Adrenal gland (tissue), 12 donors: ENCODE data around the gene ABCC5. TPM values are rescaled to one million over a fixed set of nuclear protein-coding genes. Genes with fewer than 3 reads are reported as not detected.

Source experiments
- DNase-seq, 7 donors: peaks; one replicate each; pipeline ENCODE4 v3.0.0-alpha.2; 2019 to 2020
- H3K27ac ChIP-seq, 5 donors: fragments of 200-600 bp; sonication (generic) in 4 of 5; 1 replicate in 3 of 5; 2 replicates in 2 of 5; pipeline versions ENCODE4 v1.5.1 to v1.8.0; 2016 to 2020; ENCODE audit warnings: mild to moderate bottlenecking in 1 of 5
- H3K27me3 ChIP-seq: fragments of 200-600 bp; 2 replicates; pipeline ENCODE4 v1.8.0; 2021
- H3K36me3 ChIP-seq, 2 donors: fragments of 200-600 bp; replicated peaks in 1 of 2; 1 replicate in 1 of 2; 2 replicates in 1 of 2; pipeline versions ENCODE4 v1.5.1 to v1.8.0; 2018 to 2022
- H3K4me1 ChIP-seq, 2 donors: fragments of 200-600 bp; replicated peaks in 1 of 2; 1 replicate in 1 of 2; 2 replicates in 1 of 2; pipeline versions ENCODE4 v1.5.1 to v1.8.0; 2018 to 2021
- H3K4me3 ChIP-seq, 4 donors: fragments of 200-600 bp; sonication (generic) in 3 of 4; one replicate each; pipeline ENCODE4 v1.5.1; 2016 to 2018
- H3K9me3 ChIP-seq, 3 donors: fragments of 200-600 bp; sonication (generic) in 1 of 3; replicated peaks in 1 of 3; 1 replicate in 2 of 3; 2 replicates in 1 of 3; pipeline versions ENCODE4 v1.5.1 to v1.8.0; 2016 to 2021
- POLR2A ChIP-seq, 2 donors: fragments of 450-650 bp; IDR thresholded peaks; one replicate each; pipeline ENCODE4 v1.6.1; 2017; ENCODE audit warnings: antibody characterized with exemption in 2 of 2, mild to moderate bottlenecking in 2 of 2, moderate library complexity in 1 of 2
- WGBS, 4 donors: extraction: QIAGEN DNeasy Blood & Tissue Kit in 2 of 4; methylation state at CpG; one replicate each; pipeline versions ENCODE4 v1.1.5 to v1.1.7; 2013 to 2017; 5-methylcytosine and 5-hydroxymethylcytosine counted together
- intact Hi-C, 2 donors: fragments of 100-400 bp; cut with DNase I; formaldehyde crosslinking; loops; one replicate each; pipeline versions ENCODE4 v1.14.1 to v1.15.0; 2022 to 2023
- polyA plus RNA-seq, 3 donors: library from polyadenylated mRNA; stranded (reverse); fragments of 200-250 nt in 2 of 3; fragments of 350-450 nt in 1 of 3; fragmentation: Illumina TruSeq in 1 of 3; extraction: RNeasy Lipid Tissue Mini Kit (QIAGEN cat#74804) in 1 of 3; gene quantifications; one replicate each; pipeline ENCODE4 v1.2.3, GENCODE V29; 2013 to 2014
- total RNA-seq, 9 donors: library from RNA; depleted of rRNA in 4 of 9; stranded (reverse); fragments of >200 nt in 4 of 9; fragments of 120-200 nt in 1 of 9; fragmentation: NEBNext Ultra II Directional in 1 of 9; extraction: Animal tissue kit (Norgen Biotek cat#: 25700) in 1 of 9; gene quantifications; one replicate each; pipeline versions ENCODE4 v1.1.0 to v1.2.4, GENCODE V29; 2013 to 2023
- TF ChIP-seq, protein P1 (sequence below), 6 experiments: fragments of 450-650 bp in 4 of 6; fragments of 200-600 bp in 2 of 6; sonication (generic) in 1 of 6; IDR thresholded peaks; 1 replicate in 5 of 6; 2 replicates in 1 of 6; pipeline versions ENCODE4 v1.5.1 to v1.8.0; 2016 to 2021; ENCODE audit warnings: antibody characterized with exemption in 6 of 6, mild to moderate bottlenecking in 2 of 6, moderate library complexity in 1 of 6
- donor health status: healthy with polysubstance abuse.
- donor health status: Bipolar disorder and iron deficiency.
- donor health status: DM: yes; HTN: yes; CAD: no.
- donor health status: DM: no; HTN: no; CAD: no.
- donor health status: DM: no; HTN: no; CAD: no.
- donor health status: DM: yes; HTN: yes; CAD: no.

ABCC5 gene
- total and polyA plus RNA-seq, 12 donors: 11.4 to 53.9 (median 25.0) TPM

- 81 to 97% (median 95%) methylated on average over 4 of the region's 4 CpGs for WGBS, 4 donors
- intact Hi-C loops: no loop called here
- Histone ChIP-seq H3K4me3 (no peak overlapping the region), H3K36me3 (peaks cover 0 to 10% of the 10 kb centered on the region in 2 donors), H3K9me3 (no peaks in the 10 kb centered on the region), H3K4me1 (no peaks in the 10 kb centered on the region), H3K27ac (no peak overlapping the region), H3K27me3 (no peaks in the 10 kb centered on the region)
- no peak for DNase-seq
- TF ChIP-seq POLR2A (IDR thresholded peaks at IDR 0.05): no peak
- TF ChIP-seq, protein P1, sequence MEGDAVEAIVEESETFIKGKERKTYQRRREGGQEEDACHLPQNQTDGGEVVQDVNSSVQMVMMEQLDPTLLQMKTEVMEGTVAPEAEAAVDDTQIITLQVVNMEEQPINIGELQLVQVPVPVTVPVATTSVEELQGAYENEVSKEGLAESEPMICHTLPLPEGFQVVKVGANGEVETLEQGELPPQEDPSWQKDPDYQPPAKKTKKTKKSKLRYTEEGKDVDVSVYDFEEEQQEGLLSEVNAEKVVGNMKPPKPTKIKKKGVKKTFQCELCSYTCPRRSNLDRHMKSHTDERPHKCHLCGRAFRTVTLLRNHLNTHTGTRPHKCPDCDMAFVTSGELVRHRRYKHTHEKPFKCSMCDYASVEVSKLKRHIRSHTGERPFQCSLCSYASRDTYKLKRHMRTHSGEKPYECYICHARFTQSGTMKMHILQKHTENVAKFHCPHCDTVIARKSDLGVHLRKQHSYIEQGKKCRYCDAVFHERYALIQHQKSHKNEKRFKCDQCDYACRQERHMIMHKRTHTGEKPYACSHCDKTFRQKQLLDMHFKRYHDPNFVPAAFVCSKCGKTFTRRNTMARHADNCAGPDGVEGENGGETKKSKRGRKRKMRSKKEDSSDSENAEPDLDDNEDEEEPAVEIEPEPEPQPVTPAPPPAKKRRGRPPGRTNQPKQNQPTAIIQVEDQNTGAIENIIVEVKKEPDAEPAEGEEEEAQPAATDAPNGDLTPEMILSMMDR (IDR thresholded peaks at IDR 0.05): no peak
Observed at GRCh38 chr3:183917776-183918175, 99.9 kb downstream of the ABCC5 start.

DNA sequence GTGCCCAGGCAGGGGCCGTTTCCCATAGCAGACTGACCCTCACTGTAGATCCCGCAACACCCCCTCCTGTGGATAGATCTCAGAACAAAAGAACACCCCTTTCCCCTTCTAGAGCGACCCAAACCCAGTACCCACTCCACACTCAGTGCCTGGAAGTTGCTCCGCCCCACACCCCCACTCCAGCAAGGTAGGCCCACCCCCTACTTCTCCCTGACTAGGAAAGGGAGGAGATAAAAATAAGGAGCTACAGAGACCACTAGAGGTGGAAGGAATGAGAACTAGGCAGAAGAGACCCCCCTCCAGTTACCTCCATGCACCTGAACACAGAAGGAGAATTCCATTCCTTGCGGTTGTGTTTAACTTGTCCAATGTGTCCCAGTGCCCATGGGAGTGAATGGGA is 102.8 kb downstream of the ABCC5 start:
- no peaks in the 10 kb centered on the region for H3K4me1 ChIP-seq
- no peak for DNase-seq
- peaks cover 0 to under 1% of the 10 kb centered on the region in 2 donors for H3K36me3 ChIP-seq
- no peaks in the 10 kb centered on the region for H3K27me3 ChIP-seq
- intact Hi-C loops: no loop called here
- WGBS, 4 donors: 77 to 94% (median 92%) methylated on average over 5 of the region's 5 CpGs
- TF ChIP-seq, protein P1 (IDR thresholded peaks at IDR 0.05): no peak
- TF ChIP-seq POLR2A (IDR thresholded peaks at IDR 0.05): no peak
- H3K27ac ChIP-seq: no peak overlapping the region
- H3K4me3 ChIP-seq: no peak overlapping the region
- H3K9me3 ChIP-seq: no peaks in the 10 kb centered on the region

- no peaks in the 10 kb centered on the region for H3K36me3 ChIP-seq
- no peaks in the 10 kb centered on the region for H3K27me3 ChIP-seq
- no peak overlapping the region for H3K4me3 ChIP-seq
- no peak for TF ChIP-seq POLR2A (IDR thresholded peaks at IDR 0.05)
- TF ChIP-seq, protein P1 (IDR thresholded peaks at IDR 0.05): no peak
- intact Hi-C loops: no loop called here
- WGBS, 4 donors: 72 to 96% (median 90%) methylated on average over 3 to 9 of the region's 9 CpGs
- no peak for DNase-seq
- H3K4me1 ChIP-seq: no peaks in the 10 kb centered on the region
- no peaks in the 10 kb centered on the region for H3K9me3 ChIP-seq
- no peak overlapping the region for H3K27ac ChIP-seq
Observed at GRCh38 chr3:183913580-183913920, 104.1 kb downstream of the ABCC5 start.

DNA sequence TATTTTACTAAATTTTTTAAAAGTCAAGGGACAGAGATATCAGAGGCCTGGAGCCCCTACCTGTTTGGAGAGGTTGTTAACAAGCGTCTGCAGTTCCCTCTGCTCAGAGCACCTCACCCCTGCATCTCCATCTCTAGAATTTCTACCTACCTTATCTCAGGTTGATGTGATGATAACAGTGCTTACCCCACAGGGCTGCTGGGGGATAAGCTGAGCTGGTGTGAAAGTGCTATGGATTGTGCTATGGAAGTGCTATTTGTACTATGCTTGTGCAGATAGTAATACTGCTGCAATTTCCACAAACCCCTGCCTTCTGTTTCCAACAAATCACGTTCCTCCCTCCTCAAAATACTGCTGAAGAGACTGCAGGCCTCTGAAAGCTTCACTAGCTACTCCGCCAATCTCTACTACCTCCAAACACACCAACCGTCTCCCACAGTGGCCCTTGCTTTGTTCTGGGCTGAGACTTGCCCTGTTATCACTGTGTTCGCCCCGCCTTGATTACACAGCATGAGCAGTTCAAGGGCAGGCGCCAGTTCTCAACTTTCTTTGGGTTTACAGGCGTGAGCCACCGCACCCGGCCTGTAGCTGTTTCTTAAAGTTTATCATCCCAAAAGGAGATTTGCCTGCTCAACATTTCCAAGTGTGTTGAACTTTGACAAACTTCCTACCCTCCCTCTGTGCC is 104.6 kb downstream of the ABCC5 start:
- intact Hi-C loops: no loop called here
- no peaks in the 10 kb centered on the region for H3K4me1 ChIP-seq
- TF ChIP-seq, protein P1 (IDR thresholded peaks at IDR 0.05): no peak
- no peak for TF ChIP-seq POLR2A (IDR thresholded peaks at IDR 0.05)
- no peak overlapping the region for H3K27ac ChIP-seq
- H3K4me3 ChIP-seq: no peak overlapping the region
- H3K36me3 ChIP-seq: no peaks in the 10 kb centered on the region
- peak in 2 of 7 donors; percentile 4 to 16 for DNase-seq
- H3K9me3 ChIP-seq: no peaks in the 10 kb centered on the region
- WGBS, 4 donors: 83 to 93% (median 86%) methylated on average over 10 of the region's 10 CpGs
- H3K27me3 ChIP-seq: no peaks in the 10 kb centered on the region
